DOHH2 (cell line): ENCODE results near the gene AIM2.

Source experiments
- EZH2phosphoT487 ChIP-seq: fragments of 200-600 bp; sonication (generic); IDR thresholded peaks from 2 replicates; pipeline ENCODE4 v1.6.1; 2017; ENCODE audit warnings: borderline replicate concordance, mild to moderate bottlenecking, antibody characterized with exemption, low read length, moderate library complexity, mixed read lengths
- TF ChIP-seq, protein P1 (sequence below): fragments of 200-600 bp; sonication (generic); IDR thresholded peaks from one replicate; pipeline ENCODE4 v1.5.1; 2014; ENCODE audit warnings: antibody characterized with exemption, mild to moderate bottlenecking, low read depth, low read length; ENCODE audit not compliant: poor library complexity, severe bottlenecking

DNA sequence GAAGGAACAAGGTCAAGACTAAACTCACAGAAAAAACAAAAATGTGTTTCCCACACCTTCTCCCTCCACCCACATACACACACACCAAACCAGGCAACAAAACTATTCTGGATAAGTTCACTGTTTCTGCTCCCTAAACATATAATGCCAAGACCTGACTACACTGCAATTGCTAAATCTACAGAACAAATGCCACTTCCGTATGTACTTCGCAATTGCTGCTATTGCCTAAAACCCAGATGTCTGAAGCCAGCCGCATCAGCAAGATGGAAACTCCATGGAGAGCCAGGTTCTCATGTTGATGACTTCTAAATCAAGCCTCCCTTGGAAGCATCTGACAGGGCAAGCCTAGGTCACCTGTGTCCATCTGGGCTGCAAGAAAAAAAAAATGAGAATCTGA is 8.3 kb upstream of the AIM2 start:
- TF ChIP-seq, protein P1, sequence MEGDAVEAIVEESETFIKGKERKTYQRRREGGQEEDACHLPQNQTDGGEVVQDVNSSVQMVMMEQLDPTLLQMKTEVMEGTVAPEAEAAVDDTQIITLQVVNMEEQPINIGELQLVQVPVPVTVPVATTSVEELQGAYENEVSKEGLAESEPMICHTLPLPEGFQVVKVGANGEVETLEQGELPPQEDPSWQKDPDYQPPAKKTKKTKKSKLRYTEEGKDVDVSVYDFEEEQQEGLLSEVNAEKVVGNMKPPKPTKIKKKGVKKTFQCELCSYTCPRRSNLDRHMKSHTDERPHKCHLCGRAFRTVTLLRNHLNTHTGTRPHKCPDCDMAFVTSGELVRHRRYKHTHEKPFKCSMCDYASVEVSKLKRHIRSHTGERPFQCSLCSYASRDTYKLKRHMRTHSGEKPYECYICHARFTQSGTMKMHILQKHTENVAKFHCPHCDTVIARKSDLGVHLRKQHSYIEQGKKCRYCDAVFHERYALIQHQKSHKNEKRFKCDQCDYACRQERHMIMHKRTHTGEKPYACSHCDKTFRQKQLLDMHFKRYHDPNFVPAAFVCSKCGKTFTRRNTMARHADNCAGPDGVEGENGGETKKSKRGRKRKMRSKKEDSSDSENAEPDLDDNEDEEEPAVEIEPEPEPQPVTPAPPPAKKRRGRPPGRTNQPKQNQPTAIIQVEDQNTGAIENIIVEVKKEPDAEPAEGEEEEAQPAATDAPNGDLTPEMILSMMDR: no peak
- TF ChIP-seq EZH2phosphoT487: no peak
